HG03280 (cell line): Measurements from ENCODE around the gene RALA.
"Not testable (repeated sequence)": the region's sequence is repeated elsewhere in the genome, so short reads cannot be mapped to it uniquely, and the experiment has no call there.

ENCODE experiments used
- ATAC-seq: cut with Tn5 transposase; IDR thresholded peaks from one replicate; pipeline ENCODE4 v1.9.1; 2021; ENCODE audit warnings: mild to moderate bottlenecking, moderate library complexity; ENCODE audit not compliant: unreplicated experiment

The RALA gene

DNA sequence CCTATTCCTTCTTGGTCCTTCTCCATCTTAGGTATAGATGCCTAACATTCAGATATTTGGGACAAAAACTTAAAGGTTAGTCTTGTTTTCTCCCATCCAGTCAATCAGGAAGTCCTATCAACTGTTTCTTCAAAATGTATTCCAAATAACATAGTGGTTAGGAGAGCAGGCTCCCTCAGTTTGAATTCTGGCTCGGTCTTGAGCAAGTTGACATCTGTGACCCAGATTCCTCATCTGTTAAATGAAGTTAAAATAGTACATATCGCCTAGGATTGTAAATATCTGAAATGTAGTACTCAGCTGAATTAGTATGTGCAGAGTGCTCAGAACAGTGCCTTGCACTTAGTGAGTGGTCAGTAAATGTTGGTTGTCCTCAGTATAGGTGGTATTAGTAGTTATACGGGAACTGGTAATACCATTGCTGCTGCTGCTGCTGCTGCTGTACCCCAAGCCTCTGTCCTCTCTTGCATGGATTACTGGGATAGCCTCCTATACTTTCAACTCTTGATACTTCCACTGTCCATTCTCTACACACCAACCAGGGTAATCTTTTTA lies 58.6 kb downstream of the RALA start:
- ATAC-seq, result no peak

DNA sequence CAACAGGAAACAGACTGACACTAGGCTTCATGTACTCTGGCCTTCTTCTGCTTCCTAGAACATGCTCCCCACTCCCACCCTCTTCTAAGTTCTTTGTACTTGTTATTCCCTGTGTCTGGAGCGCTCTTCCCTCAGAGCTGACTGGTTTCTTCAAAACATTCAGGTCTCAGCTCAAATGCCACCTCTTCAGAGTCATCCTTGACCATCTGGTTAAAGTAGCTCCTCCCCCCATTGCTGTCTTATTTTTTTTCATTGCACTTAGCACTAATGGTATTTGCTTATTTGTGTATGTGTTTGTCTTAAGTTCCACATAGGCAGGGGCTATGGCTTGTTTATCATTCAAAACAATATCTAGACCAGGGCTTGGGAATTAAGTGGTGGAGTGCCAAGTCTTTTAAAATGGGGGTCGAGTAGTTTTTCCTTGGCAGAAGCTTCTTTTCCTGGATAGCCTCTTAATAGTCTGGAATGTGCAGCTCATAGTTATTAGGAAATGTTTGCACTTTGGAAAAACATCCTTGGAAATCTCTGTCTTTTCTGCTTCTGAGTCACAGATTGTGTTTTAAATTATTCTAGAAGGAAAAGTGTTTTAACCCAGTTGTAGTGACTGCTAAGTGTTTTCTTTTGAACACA lies 60.0 kb downstream of the RALA start:
- ATAC-seq, result no peak

DNA sequence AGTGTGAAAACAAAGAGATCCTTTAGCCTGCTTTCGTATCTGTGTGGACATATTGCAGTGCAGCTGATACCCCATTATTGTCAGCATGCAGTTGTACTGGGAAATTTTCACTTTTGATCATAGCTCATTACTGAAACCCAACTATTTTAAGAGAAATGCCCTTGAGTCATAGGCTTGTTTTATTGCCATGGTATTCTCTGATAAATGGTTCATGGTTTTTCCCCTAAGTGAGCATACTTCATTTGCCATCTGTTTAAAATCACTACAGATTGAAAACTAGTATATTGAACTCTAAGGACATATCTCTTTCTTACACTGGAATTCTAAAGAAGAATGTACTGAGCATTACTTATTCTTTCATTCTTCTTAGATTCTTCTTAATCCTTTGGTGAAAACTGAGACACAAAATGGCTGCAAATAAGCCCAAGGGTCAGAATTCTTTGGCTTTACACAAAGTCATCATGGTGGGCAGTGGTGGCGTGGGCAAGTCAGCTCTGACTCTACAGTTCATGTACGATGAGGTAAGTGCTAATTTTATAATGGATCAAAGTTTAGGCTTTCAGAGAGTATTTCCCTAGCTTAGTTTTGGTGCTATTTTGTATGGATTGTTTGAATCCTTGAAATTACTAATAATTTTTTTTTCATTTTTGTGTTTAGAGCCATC lies 63.0 kb downstream of the RALA start:
- peak; percentile 77 for ATAC-seq

DNA sequence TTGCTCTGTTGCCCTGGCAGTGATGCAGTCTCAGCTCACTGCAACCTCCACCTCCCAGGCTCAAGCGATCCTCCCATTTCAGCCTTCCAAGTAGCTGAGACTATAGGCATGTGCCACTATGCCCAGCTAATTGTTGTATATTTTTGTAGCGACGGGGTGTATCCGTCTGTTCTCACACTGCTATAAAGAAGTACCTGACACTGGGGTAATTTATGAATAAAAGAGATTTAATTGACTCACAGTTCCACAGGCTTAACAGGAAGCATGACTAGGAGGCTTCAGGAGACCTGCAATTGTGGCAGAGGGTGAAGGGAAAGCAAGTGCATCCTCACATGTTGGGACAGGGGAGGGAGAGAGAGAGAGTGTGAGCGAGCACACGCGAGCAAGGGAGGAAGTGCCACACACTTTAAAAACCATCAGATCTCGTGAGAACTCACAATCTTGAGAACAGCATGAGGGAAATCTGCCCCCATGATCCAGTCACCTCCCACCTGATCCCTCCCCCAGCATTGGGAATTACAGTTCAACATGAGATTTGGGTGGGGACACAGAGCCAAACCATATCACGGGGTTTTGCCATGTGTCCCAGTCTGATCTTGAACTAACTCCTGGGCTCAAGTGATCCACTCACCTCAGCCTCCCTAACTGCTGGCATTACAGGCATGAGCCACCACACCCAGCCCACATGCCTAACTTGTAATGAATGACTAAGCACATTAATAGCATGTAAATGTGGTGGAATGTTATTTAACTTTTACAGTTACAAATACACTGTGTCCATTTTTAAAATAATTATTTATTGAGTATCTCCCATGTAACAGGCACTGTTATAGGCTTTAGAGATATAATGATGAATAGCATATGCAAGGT lies 65.5 kb downstream of the RALA start:
- no peak for ATAC-seq

DNA sequence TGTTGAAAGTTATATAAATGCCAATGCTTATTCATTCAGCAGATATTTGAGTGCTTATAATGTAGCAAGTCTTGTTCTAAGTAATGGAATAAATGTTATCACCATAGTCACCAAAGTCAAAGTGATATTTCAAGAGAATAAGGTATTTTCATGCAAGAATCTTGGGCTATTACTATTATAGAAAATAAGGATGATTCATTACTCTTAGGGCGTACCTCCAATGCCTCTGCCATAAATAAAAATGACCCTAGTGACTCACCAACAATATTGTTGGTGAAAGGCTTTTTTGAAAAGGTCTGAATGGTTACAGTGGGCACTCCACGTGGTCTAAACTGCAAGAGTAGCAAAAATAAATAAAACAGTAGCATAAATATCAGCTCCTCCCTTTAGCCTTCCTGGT lies 68.4 kb downstream of the RALA start:
- no peak for ATAC-seq

DNA sequence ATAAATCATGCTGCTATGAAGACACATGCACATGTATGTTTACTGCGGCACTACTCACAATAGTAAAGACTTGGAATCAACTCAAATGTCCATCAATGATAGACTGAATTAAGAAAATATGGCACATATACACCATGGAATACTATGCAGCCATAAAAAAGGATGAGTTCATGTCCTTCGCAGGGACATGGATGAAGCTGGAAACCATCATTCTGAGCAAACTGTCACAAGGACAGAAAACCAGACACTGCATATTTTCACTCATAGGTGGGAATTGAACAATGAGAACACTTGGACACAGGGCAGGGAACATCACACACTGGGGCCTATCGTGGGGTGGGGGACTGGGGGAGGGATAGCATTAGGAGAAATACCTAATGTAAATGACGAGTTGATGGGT lies 69.7 kb downstream of the RALA start:
- not testable (repeated sequence) for ATAC-seq

DNA sequence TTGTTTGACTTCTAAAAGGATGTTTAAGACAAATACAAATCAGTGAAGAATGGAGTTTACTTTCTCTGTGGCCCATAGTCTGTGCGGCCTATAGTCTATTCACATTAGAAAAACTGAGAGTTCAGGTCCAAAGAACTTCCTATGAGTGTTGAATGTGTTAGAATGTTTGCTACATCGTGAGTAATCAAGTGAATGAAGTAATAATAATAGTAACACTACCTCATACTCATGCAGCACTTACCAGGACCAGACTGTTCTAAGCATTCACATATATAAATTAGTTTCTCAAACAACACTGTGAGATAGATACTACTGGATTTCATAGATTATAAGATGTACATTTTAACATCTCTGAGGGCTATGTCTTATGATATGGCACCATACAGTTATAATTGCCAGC lies 70.4 kb downstream of the RALA start:
- ATAC-seq, result no peak

DNA sequence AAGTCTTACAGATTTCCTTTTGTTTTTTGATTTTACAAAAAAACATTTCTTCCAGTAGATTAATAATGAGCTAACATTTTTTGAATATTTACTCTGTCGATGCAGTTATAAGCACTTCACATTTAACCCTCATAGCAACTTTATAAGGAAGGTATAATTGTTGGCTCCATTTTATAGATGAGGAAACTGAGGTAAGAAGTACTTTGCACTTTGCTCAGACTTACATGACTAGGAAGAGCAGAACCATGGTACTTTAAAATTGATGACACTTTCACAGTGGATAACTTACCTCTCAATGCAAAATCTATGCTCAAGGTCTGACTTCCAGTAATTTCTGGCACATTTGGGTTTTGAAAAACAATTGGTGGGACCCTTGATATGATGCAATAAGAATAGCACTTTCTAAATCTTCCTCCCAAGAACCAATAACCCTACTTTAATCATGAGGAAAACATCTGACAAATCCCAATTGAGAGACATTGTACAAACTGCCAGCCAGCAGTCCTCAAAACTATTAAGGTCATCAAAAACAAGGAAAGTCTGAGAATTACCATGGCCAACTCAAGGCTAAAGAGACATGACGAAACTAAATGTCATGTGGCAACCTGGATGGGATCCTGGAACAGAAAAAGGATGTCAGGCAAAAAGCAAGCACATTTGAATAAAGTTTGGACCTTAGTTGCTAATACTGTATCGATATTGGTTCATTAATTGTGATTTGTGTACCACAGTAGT lies 72.6 kb downstream of the RALA start:
- no peak for ATAC-seq

DNA sequence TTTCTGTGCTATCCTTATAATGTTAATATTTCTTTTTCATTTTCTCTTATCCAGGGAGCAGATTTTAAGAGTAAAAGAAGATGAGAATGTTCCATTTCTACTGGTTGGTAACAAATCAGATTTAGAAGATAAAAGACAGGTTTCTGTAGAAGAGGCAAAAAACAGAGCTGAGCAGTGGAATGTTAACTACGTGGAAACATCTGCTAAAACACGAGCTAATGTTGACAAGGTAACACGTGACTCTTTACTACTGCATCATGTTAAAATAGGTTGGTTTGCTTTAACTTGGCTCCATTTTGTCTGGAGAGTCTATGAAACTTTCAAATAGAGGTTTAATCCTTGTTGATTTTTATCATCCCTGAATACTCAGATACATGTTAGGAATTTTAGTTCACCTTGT lies 73.3 kb downstream of the RALA start:
- no peak for ATAC-seq

DNA sequence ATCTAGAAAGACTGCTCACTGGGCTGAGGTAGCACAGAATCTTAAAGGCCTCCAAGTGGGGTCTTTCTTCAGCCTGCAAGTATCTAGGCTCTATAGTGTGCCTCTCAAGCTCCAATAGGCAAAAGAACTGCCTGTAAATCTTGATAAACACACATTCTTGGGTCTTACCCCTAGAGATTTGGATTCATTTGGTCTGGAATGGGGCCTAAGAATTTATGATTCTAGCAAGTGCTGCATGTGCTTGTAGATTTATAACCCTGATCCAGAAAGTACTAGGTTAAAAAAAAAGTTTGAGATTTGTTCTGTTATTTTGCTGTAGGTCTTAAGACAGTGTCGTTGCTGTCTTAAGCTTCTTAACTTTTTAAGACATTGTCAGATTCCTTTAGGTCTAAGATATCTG lies 74.1 kb downstream of the RALA start:
- ATAC-seq, result no peak

DNA sequence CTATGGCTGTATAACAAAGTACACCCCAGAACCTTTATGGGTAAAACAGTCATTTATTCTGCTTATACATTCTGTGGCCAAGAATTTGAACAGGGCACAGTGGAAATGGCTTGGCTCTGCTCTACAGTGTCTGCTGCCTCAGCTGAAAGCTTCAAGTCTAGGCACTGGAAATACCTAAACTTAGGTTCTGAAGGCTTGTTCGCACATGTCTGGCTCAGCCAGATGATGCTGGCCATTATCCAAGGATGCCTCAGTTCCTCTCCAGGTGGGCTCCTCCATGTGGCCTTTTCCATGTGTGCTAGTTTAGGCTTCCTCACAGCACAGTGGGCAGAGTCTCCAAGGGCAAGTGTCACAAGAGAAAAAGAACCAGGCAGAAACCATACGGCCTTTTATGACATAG lies 76.8 kb downstream of the RALA start:
- no peak for ATAC-seq

DNA sequence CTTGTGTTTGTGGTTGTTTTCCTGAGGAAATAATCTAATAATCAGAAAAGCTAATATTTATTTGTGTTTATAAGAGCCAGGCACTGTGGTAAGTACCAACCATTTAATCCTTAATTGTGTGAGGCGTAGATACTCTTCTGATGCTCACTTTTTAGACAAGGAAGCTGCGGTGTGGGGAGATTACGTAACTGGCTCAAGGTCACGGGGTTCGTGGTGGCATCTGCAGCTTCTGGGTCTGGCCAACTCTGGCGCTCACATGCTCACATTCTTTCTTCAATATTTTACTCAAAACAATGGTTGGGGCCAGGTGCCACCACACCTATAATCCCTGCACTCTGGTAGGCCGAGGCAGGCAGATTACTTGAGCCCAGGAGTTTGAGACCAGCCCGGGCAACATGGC lies 77.6 kb downstream of the RALA start:
- ATAC-seq, result no peak

DNA sequence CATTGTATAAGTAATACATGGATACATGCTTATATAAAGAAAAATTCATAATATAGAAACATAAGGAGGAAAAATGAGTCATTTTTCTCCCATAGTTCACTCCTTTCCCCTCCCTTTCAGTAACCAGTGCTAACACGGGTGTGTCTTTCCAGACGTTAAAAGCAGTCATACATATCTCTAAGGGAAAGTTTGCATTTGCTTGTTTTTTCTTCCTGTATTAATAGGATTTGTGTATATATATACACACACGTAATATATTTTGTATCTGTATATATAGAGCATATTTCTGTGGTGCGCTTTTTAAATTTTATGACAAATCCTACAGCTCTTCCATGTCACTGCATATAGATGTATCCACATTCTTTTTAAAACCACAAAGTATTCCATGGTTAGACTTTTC lies 78.8 kb downstream of the RALA start:
- no peak for ATAC-seq

DNA sequence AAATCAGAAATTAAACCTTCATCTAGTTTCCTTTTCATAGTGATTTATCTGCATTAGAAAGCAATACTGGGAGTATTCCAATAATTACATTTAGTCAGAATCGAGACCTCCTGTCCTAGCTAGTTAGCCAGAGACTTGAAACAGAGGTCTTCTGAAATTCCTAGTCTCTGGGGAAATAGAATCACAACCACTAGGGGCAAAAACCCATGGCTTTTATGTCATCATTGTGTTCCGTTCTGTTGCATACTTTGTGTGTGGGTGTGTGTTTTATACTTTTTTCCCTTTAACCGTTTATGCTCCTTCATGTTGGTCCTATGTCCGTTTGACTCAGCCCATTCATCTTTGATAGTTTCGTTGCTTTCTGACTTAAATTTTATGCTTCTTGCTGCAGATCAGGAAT lies 79.8 kb downstream of the RALA start:
- no peak for ATAC-seq

DNA sequence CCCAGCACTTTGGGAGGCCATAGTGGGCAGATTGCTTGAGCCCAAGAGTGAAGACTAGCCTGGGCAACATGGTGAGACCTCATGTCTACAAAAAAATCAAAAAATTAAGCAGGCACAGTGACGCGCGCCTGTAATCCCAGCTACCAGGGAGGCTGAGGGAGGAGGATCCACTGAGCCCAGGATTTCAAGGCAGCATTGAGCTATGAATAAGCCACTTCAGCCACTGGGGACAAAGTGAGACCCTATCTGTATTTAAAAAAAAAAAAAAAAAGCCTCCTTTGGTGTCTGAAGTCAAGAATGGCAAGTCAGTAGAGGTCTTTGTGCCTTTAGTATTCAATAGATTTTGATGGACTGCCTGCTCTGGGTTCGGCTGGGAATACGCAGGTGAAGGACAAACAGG lies 85.7 kb downstream of the RALA start:
- no peak for ATAC-seq

DNA sequence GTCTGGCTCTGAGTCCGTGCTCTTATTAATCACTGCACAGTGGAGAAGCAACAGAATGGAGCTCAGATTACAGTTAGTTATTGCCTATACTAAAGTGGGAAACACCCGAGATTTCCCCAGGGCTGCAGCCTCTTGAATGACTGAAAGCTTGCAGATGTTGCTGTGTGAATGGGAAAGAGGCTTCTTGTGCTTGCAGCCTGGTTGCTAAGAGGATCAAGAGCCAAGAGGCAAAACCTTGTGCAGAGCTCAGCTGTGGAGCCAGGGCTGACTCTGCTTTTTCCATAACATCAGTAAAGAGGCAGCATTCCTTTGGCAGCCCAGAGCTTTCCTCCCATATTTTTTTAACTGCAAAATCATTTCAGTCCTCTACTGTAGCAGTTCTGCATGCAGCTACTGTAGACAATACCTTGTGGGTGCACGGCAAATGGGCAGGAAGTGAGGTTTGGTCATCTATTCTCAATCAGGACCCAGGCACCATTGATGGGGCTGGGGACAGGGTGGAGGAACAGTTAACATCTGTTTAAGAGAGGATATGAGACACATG lies 86.5 kb downstream of the RALA start:
- no peak for ATAC-seq

DNA sequence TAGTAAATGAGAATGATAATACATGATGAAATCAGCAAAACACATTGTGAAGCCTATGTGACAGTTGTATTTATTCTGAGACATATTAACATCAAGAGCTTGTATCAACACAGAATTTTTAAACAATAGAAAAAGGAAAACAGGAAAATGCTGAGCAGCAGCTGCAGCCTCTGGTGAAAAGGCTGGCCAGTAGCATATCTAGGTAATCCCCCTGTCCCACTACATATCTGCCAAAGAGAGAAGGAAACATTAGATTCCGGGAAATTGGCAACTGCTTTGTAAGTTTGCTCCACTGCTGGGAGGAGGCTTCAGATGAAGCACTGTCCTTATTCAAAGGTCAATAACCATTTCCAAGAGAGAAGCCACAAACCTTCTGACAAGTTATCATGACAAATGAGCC lies 89.4 kb downstream of the RALA start:
- no peak for ATAC-seq

DNA sequence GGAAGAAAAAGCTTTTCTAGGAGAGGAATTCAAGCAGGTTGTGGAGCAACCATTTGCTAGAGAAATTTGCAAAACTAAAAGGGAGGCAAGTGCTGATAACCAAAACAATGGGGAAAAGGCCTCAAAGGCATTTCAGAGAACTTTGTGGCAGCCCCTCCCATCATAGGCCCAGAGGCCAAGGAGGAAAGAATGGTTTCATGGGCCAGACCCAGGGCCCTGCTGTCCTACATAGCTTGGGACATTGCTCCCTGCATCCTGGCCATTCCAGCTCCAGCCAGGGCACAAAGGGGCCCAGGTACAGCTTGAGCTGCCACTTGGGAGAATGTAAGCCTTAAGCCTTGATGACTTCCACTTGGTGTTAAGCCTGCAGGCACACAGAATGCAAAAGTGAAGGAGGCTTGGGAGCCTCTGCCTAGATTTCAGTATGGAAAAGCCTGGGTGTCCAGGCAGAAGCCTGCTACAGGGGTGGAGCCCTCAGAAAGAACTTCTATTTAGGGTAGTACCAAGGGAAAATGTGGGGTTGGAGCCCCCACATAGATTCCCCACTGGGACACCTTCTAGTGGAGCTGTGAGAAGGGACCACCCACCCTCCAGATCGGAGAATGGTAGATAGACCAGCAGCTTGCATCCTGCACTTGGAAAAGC lies 91.2 kb downstream of the RALA start:
- ATAC-seq, result no peak

DNA sequence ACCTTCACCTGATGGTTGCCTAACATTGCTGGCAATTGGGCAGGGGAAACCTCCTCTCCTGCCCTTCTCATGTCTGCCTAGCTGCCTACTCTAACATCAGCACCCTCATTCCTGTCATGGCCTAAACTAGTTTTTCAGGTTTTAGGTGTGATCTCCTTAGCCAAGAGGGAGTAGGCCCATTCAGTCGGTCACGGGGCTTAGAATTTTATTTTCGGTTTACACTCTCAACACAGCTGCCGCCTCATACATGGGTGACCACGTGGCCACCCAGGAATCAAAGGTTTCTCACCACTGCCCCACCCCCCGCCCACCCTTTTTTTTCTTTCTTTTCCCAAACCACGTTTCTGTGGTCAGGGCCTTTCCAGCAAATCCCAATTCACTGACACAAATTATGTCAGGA lies 97.2 kb downstream of the RALA start:
- no peak for ATAC-seq

DNA sequence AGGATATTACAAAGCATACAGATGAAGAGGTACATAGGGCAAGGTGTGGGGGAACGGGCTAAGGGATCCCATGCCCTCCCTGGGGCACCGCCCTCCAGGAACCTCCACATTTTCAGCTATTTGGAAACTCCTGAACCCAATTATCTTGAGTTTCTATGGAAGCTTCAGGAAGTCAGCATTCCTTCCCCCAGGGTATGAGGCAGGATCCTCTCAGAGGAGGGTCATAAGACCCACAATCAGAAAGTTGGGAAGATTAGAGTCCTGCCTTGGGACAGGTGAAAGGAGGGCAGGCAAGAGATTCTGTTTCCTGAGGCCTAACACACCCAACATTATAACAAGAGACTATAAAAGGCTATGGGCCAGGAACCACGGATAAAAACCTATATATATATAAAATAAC lies 98.0 kb downstream of the RALA start:
- no peak for ATAC-seq
